SH-SY5Y (cell line): Measurements from ENCODE around the gene ZNF502.

ENCODE experiments used
- GATA2 ChIP-seq: IDR thresholded peaks from 2 replicates; pipeline ENCODE4 v1.6.1; 2011; ENCODE audit warnings: mild to moderate bottlenecking, low read depth, low read length
- GATA3 ChIP-seq: IDR thresholded peaks from 2 replicates; pipeline ENCODE4 v1.6.1; 2011; ENCODE audit warnings: low read depth, mild to moderate bottlenecking, low read length, moderate library complexity

DNA sequence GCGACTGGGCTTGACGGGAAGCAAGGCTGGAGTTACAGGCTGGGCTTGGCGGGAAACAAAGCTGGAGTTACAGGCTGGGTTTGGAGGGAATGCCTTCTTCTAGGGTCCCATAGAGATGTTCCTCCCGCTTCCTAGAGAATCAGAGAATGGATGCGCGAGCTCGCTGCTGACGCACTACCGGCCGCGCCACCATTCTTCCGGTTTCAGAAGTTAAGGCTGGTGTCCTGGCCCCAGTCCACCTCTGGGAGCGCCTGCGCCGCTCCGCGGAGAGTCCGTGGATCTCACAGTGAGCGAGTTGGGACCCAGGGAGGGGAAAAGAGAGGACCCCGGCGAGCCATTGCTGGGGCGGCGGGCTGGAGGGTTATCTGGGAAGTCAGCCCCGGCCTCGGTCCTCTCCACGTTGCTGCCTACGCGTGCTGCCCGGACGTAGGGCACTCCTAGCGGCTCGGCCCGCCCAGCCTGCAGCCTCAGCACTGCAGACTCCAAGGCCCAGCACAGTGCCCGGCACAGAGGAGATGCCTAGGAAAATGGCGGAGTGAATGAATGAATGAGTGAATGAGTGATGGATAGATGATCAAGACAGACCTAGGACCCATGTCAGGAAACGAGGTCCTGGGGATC lies at the start of gene ZNF502:
- TF ChIP-seq GATA2 (no peak; the same call in 1 of the 2 replicates), GATA3 (no peak)
